HG03175 (cell line): ENCODE measurements around the gene DHCR7.

ENCODE experiments used
- ATAC-seq: cut with Tn5 transposase; IDR thresholded peaks from one replicate; pipeline ENCODE4 v1.9.1; 2021; ENCODE audit warnings: mild to moderate bottlenecking, moderate library complexity; ENCODE audit not compliant: unreplicated experiment

The DHCR7 gene

GRCh38 chr11:71421392-71421950, 26.7 kb downstream of the DHCR7 start:
- no peak for ATAC-seq

- no peak for ATAC-seq
Observed at GRCh38 chr11:71420455-71421241, 27.5 kb downstream of the DHCR7 start.

- ATAC-seq, result peak; percentile 78
Observed at GRCh38 chr11:71418643-71419042, 29.6 kb downstream of the DHCR7 start.

GRCh38 chr11:71414645-71415044, 33.5 kb downstream of the DHCR7 start:
- ATAC-seq, result no peak

GRCh38 chr11:71410363-71410966, 37.7 kb downstream of the DHCR7 start:
- no peak for ATAC-seq

- no peak for ATAC-seq
Observed at GRCh38 chr11:71408826-71409225, 39.4 kb downstream of the DHCR7 start.

GRCh38 chr11:71407356-71407755, 40.8 kb downstream of the DHCR7 start:
- ATAC-seq, result no peak

- ATAC-seq, result no peak
Observed at GRCh38 chr11:71406681-71407080, 41.5 kb downstream of the DHCR7 start.

GRCh38 chr11:71404209-71404608, 44.0 kb downstream of the DHCR7 start:
- no peak for ATAC-seq

GRCh38 chr11:71402878-71403277, 45.3 kb downstream of the DHCR7 start:
- no peak for ATAC-seq

GRCh38 chr11:71400216-71400615, 48.0 kb downstream of the DHCR7 start:
- no peak for ATAC-seq

- ATAC-seq, result no peak
Observed at GRCh38 chr11:71399341-71399740, 48.9 kb downstream of the DHCR7 start.

- no peak for ATAC-seq
Observed at GRCh38 chr11:71397961-71398360, 50.2 kb downstream of the DHCR7 start.

GRCh38 chr11:71397331-71397860, 50.8 kb downstream of the DHCR7 start:
- ATAC-seq, result no peak

GRCh38 chr11:71396548-71397123, 51.6 kb downstream of the DHCR7 start:
- ATAC-seq, result no peak

GRCh38 chr11:71395774-71396173, 52.4 kb downstream of the DHCR7 start:
- ATAC-seq, result no peak

GRCh38 chr11:71395263-71395560, 53.0 kb downstream of the DHCR7 start:
- no peak for ATAC-seq

- no peak for ATAC-seq
Observed at GRCh38 chr11:71393283-71393682, 54.9 kb downstream of the DHCR7 start.

- no peak for ATAC-seq
Observed at GRCh38 chr11:71391796-71392195, 56.4 kb downstream of the DHCR7 start.

- no peak for ATAC-seq
Observed at GRCh38 chr11:71391352-71391751, 56.8 kb downstream of the DHCR7 start.

GRCh38 chr11:71388637-71389235, 59.5 kb downstream of the DHCR7 start:
- ATAC-seq, result no peak
